ENCODE results near the gene MEGF8. TPM values are rescaled to one million over a fixed set of nuclear protein-coding genes. Genes with fewer than 3 reads are reported as not detected.

The MEGF8 gene
- total and polyA plus RNA-seq, 2 of the 13 experiments (the other 11 are each of a cell fraction or from before 2014, with no cell fraction given), result 4.0 to 8.8 TPM

DNA sequence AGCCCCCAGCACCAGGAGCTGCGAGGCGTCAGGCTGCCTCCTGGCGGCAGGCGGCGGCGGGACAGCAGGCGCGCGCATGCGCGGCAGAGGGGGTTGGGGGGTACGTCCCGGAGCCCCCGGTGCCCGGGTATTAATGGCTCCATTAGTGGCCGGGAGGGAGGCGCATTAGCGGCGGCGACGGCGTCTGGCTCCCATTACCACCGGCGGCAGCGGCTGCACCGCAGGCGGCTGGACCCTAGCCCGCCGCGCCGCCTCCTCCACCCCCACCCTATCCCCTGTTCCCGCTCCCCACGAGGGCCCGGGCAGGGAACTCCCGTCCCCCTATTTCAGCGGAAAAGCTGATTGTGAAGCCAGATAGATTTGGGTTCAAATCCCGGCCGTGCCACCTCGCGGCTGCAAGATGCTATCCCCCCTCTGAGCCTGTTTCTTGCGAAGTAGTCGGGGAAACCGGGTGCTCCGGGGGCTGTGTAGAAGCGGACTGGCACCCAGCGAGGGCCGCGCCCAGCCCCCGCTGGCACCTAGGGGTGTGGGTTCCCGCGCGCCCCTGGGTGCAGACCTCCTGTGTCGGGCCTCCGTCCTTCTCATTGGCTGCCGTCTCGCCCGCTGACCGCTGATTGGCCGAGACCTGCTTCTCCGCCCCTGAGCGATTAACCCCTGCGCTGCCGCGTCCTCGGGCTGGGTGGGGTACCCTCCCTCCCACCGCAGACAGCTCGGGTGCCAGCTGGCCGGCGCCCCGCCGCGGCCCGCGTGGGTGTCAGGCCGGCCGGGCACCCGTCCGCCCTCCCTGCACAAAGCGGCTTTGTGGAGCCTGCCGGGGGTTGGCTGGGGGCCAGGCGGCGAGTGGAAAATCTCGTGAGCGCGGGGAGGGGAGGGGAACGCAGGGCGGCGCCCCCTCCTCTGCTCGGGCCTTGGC, 45.3 kb upstream of the MEGF8 start (continued):
- TF ChIP-seq RBFOX2 (IDR thresholded peaks at IDR 0.05; ENCODE audit: low read depth, low read length) (peak; percentile 89), CERS6 (CRISPR knock-in tag; IDR thresholded peaks at IDR 0.05) (no peak), ZNF781 (CRISPR knock-in tag; IDR thresholded peaks at IDR 0.05; ENCODE audit: borderline replicate concordance, not compliant biosample characterization) (peak; percentile 62), ZNF629 (CRISPR knock-in tag; conservative IDR thresholded peaks at IDR 0.05) (no peak), POLR2AphosphoS5 (IDR thresholded peaks at IDR 0.05; ENCODE audit: low read depth, low read length) (peak; percentile 54; the same call in 1 of the 2 replicates), ATF2 (CRISPR knock-in tag; IDR thresholded peaks at IDR 0.05) (peak; percentile 53; the same call in 1 of the 2 replicates), ZBTB8A (CRISPR knock-in tag; IDR thresholded peaks at IDR 0.05; ENCODE audit: borderline replicate concordance, low read depth) (no peak), ZNF558 (CRISPR knock-in tag; IDR thresholded peaks at IDR 0.05; ENCODE audit: borderline replicate concordance) (no peak; the same call in 1 of the 2 replicates), ZBTB1 (CRISPR knock-in tag; IDR thresholded peaks at IDR 0.05; ENCODE audit: borderline replicate concordance) (no peak), POLR2G (IDR thresholded peaks at IDR 0.05; ENCODE audit: low read depth, low read length) (peak; percentile 79), STAT5B (CRISPR knock-in tag; IDR thresholded peaks at IDR 0.05) (no peak), ZBTB7A (CRISPR knock-in tag; IDR thresholded peaks at IDR 0.05) (peak; percentile 95), ZNF350 (CRISPR knock-in tag; IDR thresholded peaks at IDR 0.05; ENCODE audit: borderline replicate concordance, low read depth) (no peak; the same call in 1 of the 2 replicates), ZNF792 (CRISPR knock-in tag; IDR thresholded peaks at IDR 0.05) (0 out of 2 replicates have a peak, but pooled peaks have one; percentile 17)
- TF ChIP-seq, protein P1, sequence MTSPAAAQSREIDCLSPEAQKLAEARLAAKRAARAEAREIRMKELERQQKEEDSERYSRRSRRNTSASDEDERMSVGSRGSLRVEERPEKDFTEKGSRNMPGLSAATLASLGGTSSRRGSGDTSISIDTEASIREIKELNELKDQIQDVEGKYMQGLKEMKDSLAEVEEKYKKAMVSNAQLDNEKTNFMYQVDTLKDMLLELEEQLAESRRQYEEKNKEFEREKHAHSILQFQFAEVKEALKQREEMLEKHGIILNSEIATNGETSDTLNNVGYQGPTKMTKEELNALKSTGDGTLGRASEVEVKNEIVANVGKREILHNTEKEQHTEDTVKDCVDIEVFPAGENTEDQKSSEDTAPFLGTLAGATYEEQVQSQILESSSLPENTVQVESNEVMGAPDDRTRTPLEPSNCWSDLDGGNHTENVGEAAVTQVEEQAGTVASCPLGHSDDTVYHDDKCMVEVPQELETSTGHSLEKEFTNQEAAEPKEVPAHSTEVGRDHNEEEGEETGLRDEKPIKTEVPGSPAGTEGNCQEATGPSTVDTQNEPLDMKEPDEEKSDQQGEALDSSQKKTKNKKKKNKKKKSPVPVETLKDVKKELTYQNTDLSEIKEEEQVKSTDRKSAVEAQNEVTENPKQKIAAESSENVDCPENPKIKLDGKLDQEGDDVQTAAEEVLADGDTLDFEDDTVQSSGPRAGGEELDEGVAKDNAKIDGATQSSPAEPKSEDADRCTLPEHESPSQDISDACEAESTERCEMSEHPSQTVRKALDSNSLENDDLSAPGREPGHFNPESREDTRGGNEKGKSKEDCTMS (CRISPR knock-in tag; conservative IDR thresholded peaks at IDR 0.05), result no peak
- TF ChIP-seq, protein P2, sequence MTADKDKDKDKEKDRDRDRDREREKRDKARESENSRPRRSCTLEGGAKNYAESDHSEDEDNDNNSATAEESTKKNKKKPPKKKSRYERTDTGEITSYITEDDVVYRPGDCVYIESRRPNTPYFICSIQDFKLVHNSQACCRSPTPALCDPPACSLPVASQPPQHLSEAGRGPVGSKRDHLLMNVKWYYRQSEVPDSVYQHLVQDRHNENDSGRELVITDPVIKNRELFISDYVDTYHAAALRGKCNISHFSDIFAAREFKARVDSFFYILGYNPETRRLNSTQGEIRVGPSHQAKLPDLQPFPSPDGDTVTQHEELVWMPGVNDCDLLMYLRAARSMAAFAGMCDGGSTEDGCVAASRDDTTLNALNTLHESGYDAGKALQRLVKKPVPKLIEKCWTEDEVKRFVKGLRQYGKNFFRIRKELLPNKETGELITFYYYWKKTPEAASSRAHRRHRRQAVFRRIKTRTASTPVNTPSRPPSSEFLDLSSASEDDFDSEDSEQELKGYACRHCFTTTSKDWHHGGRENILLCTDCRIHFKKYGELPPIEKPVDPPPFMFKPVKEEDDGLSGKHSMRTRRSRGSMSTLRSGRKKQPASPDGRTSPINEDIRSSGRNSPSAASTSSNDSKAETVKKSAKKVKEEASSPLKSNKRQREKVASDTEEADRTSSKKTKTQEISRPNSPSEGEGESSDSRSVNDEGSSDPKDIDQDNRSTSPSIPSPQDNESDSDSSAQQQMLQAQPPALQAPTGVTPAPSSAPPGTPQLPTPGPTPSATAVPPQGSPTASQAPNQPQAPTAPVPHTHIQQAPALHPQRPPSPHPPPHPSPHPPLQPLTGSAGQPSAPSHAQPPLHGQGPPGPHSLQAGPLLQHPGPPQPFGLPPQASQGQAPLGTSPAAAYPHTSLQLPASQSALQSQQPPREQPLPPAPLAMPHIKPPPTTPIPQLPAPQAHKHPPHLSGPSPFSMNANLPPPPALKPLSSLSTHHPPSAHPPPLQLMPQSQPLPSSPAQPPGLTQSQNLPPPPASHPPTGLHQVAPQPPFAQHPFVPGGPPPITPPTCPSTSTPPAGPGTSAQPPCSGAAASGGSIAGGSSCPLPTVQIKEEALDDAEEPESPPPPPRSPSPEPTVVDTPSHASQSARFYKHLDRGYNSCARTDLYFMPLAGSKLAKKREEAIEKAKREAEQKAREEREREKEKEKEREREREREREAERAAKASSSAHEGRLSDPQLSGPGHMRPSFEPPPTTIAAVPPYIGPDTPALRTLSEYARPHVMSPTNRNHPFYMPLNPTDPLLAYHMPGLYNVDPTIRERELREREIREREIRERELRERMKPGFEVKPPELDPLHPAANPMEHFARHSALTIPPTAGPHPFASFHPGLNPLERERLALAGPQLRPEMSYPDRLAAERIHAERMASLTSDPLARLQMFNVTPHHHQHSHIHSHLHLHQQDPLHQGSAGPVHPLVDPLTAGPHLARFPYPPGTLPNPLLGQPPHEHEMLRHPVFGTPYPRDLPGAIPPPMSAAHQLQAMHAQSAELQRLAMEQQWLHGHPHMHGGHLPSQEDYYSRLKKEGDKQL (CRISPR knock-in tag; IDR thresholded peaks at IDR 0.05; ENCODE audit: low read depth), result no peak
- TF ChIP-seq, protein P3, sequence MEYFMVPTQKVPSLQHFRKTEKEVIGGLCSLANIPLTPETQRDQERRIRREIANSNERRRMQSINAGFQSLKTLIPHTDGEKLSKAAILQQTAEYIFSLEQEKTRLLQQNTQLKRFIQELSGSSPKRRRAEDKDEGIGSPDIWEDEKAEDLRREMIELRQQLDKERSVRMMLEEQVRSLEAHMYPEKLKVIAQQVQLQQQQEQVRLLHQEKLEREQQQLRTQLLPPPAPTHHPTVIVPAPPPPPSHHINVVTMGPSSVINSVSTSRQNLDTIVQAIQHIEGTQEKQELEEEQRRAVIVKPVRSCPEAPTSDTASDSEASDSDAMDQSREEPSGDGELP (IDR thresholded peaks at IDR 0.05; ENCODE audit: borderline replicate concordance, low read depth), result peak; percentile 72; the same call in 1 of the 2 replicates
